ENCODE results near the gene NR5A2. TPM values are rescaled to one million over a fixed set of nuclear protein-coding genes. Genes with fewer than 3 reads are reported as not detected.

Gene NR5A2
- total and polyA plus RNA-seq, 10 of the 15 experiments (the other 5 are each of a cell fraction or from before 2014, with no cell fraction given), result 0.02 to 0.60 (median 0.15) TPM; not detected in 1

DNA sequence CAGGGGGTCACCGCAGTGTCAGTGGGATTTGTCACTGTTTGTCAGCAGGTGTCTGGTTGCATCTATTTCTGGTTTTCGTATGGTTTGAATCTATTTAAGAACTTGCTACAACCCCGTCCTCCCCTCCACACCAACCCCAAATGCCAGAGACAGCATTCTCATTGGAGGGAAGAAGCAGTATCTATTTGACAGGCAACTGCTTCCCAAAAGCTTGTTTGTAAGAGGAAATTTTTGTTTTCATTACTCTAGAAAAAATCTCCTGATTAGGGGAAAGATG, 54.4 kb downstream of the NR5A2 start (continued):
- no peak for TF ChIP-seq ZNF592 (IDR thresholded peaks at IDR 0.05)
- no peak for TF ChIP-seq STAT3 (IDR thresholded peaks at IDR 0.05; ENCODE audit: low read depth, low read length)
- no peak for TF ChIP-seq YY1 (IDR thresholded peaks at IDR 0.05; ENCODE audit: low read depth, low read length)
- TF ChIP-seq, protein P1, sequence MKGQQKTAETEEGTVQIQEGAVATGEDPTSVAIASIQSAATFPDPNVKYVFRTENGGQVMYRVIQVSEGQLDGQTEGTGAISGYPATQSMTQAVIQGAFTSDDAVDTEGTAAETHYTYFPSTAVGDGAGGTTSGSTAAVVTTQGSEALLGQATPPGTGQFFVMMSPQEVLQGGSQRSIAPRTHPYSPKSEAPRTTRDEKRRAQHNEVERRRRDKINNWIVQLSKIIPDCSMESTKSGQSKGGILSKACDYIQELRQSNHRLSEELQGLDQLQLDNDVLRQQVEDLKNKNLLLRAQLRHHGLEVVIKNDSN (IDR thresholded peaks at IDR 0.05; ENCODE audit: borderline replicate concordance, extremely low read length, insufficient read depth, low read depth, low read length), result no peak

- POLR2A ChIA-PET, result no interaction called here
- Histone ChIP-seq H3K4me1 (ENCODE audit: control insufficient read depth, insufficient read depth, low read length) (no peaks in the 10 kb centered on the region), H3K27me3 (replicated peaks in 1 of 2; ENCODE audit: control insufficient read depth in 2 of 2, insufficient read depth in 2 of 2, low read length in 1 of 2) (peaks cover 2 to 6% of the 10 kb centered on the region in 2 experiments; a peak in 2 of 4 replicates), H3K79me2 (ENCODE audit: control insufficient read depth, insufficient read depth, low read length) (no peaks in the 10 kb centered on the region), H3K4me2 (ENCODE audit: control insufficient read depth, insufficient read depth) (no peak overlapping the region), H3K4me3 (no peak overlapping the region), H3K27ac (ENCODE audit: control insufficient read depth, insufficient read depth) (no peak overlapping the region), H3K9me3 (replicated peaks; ENCODE audit: control insufficient read depth, insufficient read depth, low read length) (no peaks in the 10 kb centered on the region), H3K9ac (ENCODE audit: control insufficient read depth, insufficient read depth, low read length) (no peak overlapping the region), H4K20me1 (ENCODE audit: control insufficient read depth, insufficient read depth) (no peaks in the 10 kb centered on the region), H2AFZ (ENCODE audit: control insufficient read depth, low read depth, low read length) (no peak overlapping the region), H3K36me3 (ENCODE audit: control insufficient read depth in 2 of 2, insufficient read depth in 2 of 2, low read length in 1 of 2) (no peaks in the 10 kb centered on the region)
- BruUV-seq (replicated peaks), result no TSS peak
- FAIRE-seq, result no peak
- TF ChIP-seq SKIL (IDR thresholded peaks at IDR 0.05; ENCODE audit: low read depth, poor library complexity, severe bottlenecking) (no peak), HCFC1 (IDR thresholded peaks at IDR 0.05; ENCODE audit: low read length) (no peak), BRCA1 (IDR thresholded peaks at IDR 0.05; ENCODE audit: low read depth, low read length) (no peak), IKZF1 (conservative IDR thresholded peaks at IDR 0.05) (no peak), HSF1 (IDR thresholded peaks at IDR 0.05; ENCODE audit: low read depth, low read length) (no peak), CHD1 (IDR thresholded peaks at IDR 0.05; ENCODE audit: low read depth, low read length) (no peak), FOXK2 (IDR thresholded peaks at IDR 0.05) (no peak), POLR2A (IDR thresholded peaks at IDR 0.05; ENCODE audit: low read depth, low read length) (no peak), SIX5 (IDR thresholded peaks at IDR 0.05; ENCODE audit: low read depth, low read length, severe bottlenecking) (no peak), HDGF (IDR thresholded peaks at IDR 0.05) (no peak)
- intact Hi-C loops (cut with micrococcal nuclease; ENCODE audit: unreplicated experiment), result no loop called here
- no peak for ATAC-seq
- 32% methylated on average over 2 of the region's 2 CpGs for WGBS (ENCODE audit: insufficient coverage, insufficient replicate concordance, low lambda C conversion rate, missing lambda C conversion rate)
- SMC1A ChIA-PET (ENCODE audit: uncharacterized antibody, unreplicated experiment), result no interaction called here
- DNase-seq (ENCODE audit: low read depth, low spot score), result no peak
- CTCF ChIA-PET, result interaction anchor here (0.6 to 1.2 kb wide), 2 partner anchors 49 to 54 kb away, joined by 3 read pairs; no protein-coding TSS in a partner anchor
- RAD21 ChIA-PET (ENCODE audit: unreplicated experiment), result no interaction called here
- in situ Hi-C loops (cut with MboI), result no loop called here
These were observed 54.8 kb downstream of the NR5A2 start for GRCh38 chr1:200082329-200082728.

Measured in GM12878 (cell line).